ENCODE measurements around the gene POU2AF3.
"Not testable (repeated sequence)": the region's sequence is repeated elsewhere in the genome, so short reads cannot be mapped to it uniquely, and the experiment has no call there.

POU2AF3 gene

GRCh38 chr11:111307472-111308108, 9.2 kb downstream of the POU2AF3 start:
- no peaks in the 10 kb centered on the region for H3K36me3 Mint-ChIP-seq
- H3K4me3 Mint-ChIP-seq: no peak overlapping the region
- H3K27ac Mint-ChIP-seq: no peak overlapping the region
- H3K27me3 Mint-ChIP-seq: peaks cover 4% of the 10 kb centered on the region
- H3K4me1 Mint-ChIP-seq (ENCODE audit: low read depth): no peaks in the 10 kb centered on the region
- H3K9me3 Mint-ChIP-seq (ENCODE audit: low read depth): no peaks in the 10 kb centered on the region

GRCh38 chr11:111308140-111308539, 9.8 kb downstream of the POU2AF3 start:
- Mint-ChIP-seq H3K36me3 (no peaks in the 10 kb centered on the region), H3K4me1 (ENCODE audit: low read depth) (no peaks in the 10 kb centered on the region), H3K27me3 (peaks cover 3% of the 10 kb centered on the region), H3K9me3 (ENCODE audit: low read depth) (no peaks in the 10 kb centered on the region), H3K27ac (no peak overlapping the region), H3K4me3 (no peak overlapping the region)

- Mint-ChIP-seq H3K4me3 (no peak overlapping the region), H3K9me3 (ENCODE audit: low read depth) (no peaks in the 10 kb centered on the region), H3K27ac (no peak overlapping the region), H3K27me3 (peaks cover 3% of the 10 kb centered on the region), H3K36me3 (no peaks in the 10 kb centered on the region), H3K4me1 (ENCODE audit: low read depth) (no peaks in the 10 kb centered on the region)
These were observed 11.0 kb downstream of the POU2AF3 start for GRCh38 chr11:111309215-111309915.

DNA sequence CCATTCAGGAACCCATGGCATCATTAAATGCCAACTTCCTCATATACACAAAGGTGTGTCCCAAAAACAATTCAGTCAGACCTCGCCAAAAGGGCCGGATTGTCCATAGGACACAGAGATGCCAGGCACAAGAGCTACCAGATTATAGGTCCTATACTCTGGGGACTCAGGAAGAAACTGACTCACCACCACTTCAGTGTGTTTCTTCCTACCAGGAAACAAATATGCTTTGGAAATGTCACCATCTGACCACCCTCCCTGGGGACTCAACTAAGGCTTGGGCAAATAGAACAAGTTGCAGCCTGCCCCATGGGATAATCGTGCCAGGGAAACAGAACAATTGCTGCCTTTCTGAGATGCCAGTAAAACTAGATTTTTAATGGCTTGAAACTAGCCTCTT, 11.7 kb downstream of the POU2AF3 start:
- H3K9me3 Mint-ChIP-seq (ENCODE audit: low read depth): no peaks in the 10 kb centered on the region
- H3K4me3 Mint-ChIP-seq: no peak overlapping the region
- H3K27me3 Mint-ChIP-seq: peaks cover 5% of the 10 kb centered on the region
- no peaks in the 10 kb centered on the region for H3K4me1 Mint-ChIP-seq (ENCODE audit: low read depth)
- H3K36me3 Mint-ChIP-seq: no peaks in the 10 kb centered on the region
- no peak overlapping the region for H3K27ac Mint-ChIP-seq

DNA sequence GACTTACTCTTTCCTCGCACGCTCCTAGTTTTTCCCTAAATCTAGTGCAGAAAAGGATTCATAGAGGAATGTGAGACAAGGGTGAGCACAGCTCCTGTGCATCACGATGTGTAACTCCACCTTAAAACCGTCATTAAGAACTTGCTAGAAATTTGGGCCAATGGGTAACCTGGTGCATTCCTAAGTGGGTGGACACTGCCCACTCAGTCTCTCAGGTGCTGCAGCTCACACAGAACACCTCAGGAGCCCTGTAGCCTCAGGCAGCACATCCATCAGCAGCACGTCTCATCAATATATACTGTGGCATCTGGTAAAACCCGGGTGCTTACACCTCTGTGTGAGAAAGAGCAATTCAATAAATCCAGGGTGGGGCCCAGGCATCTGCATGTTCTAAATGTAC, 12.4 kb downstream of the POU2AF3 start:
- H3K4me3 Mint-ChIP-seq: no peak overlapping the region
- no peaks in the 10 kb centered on the region for H3K36me3 Mint-ChIP-seq
- H3K4me1 Mint-ChIP-seq (ENCODE audit: low read depth): no peaks in the 10 kb centered on the region
- peaks cover 5% of the 10 kb centered on the region for H3K27me3 Mint-ChIP-seq
- no peak overlapping the region for H3K27ac Mint-ChIP-seq
- H3K9me3 Mint-ChIP-seq (ENCODE audit: low read depth): no peaks in the 10 kb centered on the region

DNA sequence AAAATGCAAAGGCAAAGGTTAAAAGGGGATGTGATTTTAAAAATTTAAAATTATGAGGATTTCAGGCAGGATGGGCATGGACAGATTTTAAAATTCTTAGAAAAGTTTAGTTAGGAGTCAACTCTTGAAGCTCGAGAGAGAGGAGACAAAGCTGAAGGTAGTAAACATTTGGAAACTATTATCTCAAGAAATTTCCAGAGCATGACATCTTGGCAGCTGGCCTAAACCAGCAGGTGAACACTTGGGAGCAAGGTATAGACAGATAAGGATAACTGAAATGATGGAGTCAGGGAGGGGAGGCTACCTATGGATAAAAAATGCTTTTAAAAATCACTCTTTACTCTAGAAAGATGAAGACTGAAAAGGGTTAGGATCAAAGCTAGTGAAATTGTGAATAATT, 13.7 kb downstream of the POU2AF3 start:
- H3K27me3 Mint-ChIP-seq: peaks cover 5% of the 10 kb centered on the region
- no peaks in the 10 kb centered on the region for H3K9me3 Mint-ChIP-seq (ENCODE audit: low read depth)
- no peaks in the 10 kb centered on the region for H3K36me3 Mint-ChIP-seq
- H3K27ac Mint-ChIP-seq: no peak overlapping the region
- no peaks in the 10 kb centered on the region for H3K4me1 Mint-ChIP-seq (ENCODE audit: low read depth)
- H3K4me3 Mint-ChIP-seq: no peak overlapping the region

DNA sequence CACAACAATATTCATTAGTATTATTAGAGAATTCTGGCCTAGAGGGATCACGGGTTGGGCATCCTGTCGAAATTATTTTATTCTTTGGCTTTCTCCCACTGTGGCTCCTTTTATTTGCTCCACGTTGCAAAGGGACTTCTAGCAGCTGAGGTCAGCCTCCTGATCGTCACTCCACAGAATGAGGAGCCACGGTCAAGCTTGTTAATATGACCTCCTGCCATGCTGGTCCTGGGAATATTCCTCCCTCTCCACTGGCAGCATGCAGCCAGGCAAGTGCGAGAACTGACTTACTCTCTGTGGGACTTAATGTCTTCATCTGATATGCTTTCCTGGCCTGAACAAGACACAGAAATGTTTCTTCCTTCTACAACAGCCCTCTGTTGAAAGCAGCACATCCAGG, 20.9 kb downstream of the POU2AF3 start:
- peaks cover 2% of the 10 kb centered on the region for H3K27me3 Mint-ChIP-seq
- no peaks in the 10 kb centered on the region for H3K4me1 Mint-ChIP-seq (ENCODE audit: low read depth)
- no peaks in the 10 kb centered on the region for H3K9me3 Mint-ChIP-seq (ENCODE audit: low read depth)
- no peak overlapping the region for H3K4me3 Mint-ChIP-seq
- no peak overlapping the region for H3K27ac Mint-ChIP-seq
- H3K36me3 Mint-ChIP-seq: no peaks in the 10 kb centered on the region

GRCh38 chr11:111320199-111320598, 21.9 kb downstream of the POU2AF3 start:
- not testable (repeated sequence) for H3K4me3 Mint-ChIP-seq

GRCh38 chr11:111320728-111321568, 22.6 kb downstream of the POU2AF3 start:
- no peak overlapping the region for H3K4me3 Mint-ChIP-seq
- no peaks in the 10 kb centered on the region for H3K36me3 Mint-ChIP-seq
- H3K4me1 Mint-ChIP-seq (ENCODE audit: low read depth): no peaks in the 10 kb centered on the region
- no peak overlapping the region for H3K27ac Mint-ChIP-seq
- H3K27me3 Mint-ChIP-seq: no peaks in the 10 kb centered on the region
- H3K9me3 Mint-ChIP-seq (ENCODE audit: low read depth): no peaks in the 10 kb centered on the region

More at GRCh38 chr11:111320199-111320598, 21.9 kb downstream of the POU2AF3 start:
- not testable (repeated sequence) for H3K27ac Mint-ChIP-seq; H3K9me3 Mint-ChIP-seq (ENCODE audit: low read depth); H3K4me1 Mint-ChIP-seq (ENCODE audit: low read depth); H3K27me3 Mint-ChIP-seq; H3K36me3 Mint-ChIP-seq

DNA sequence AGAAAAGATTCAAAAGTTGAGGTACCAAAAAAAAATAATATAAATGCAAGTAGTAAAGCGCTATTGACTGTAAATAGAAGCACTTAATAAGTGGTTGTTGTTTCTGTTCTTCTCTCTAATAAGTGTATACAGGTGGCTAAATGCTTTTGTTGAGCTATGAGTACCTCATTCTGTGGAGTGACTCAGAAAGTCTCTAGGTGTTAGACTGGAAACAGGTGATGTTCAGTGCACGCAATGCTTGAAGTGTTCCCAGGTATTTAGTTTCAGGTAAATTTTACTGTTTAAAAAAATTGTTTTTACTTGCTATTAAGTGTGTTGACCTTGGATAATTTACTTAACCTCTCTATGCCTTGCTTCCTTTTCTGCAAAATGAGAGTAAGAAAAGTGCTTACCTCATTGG, 24.2 kb downstream of the POU2AF3 start:
- H3K4me3 Mint-ChIP-seq: no peak overlapping the region
- H3K9me3 Mint-ChIP-seq (ENCODE audit: low read depth): no peaks in the 10 kb centered on the region
- no peaks in the 10 kb centered on the region for H3K4me1 Mint-ChIP-seq (ENCODE audit: low read depth)
- no peaks in the 10 kb centered on the region for H3K27me3 Mint-ChIP-seq
- no peaks in the 10 kb centered on the region for H3K36me3 Mint-ChIP-seq
- H3K27ac Mint-ChIP-seq: no peak overlapping the region

DNA sequence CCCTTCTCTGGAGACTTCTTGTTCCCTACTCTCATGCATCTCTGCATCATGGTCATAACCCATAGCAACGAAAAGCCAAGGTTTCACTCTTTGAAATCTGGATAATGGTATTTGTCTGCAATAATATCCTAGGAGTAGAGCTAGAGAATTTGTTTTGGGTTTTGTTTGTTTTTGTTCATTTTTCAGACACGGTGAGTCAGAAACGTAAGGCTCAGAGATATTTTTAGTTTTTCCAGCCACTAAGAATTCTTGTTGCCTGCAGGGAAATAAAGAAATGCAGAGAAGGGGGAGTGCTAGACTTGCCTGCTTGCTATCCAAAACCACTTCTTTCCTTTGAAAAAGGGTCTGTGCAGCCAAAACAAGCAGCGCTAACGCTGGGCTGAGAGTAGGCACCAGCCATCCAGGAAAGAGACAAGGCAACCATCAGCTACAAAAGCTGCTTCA, 26.0 kb downstream of the POU2AF3 start:
- Mint-ChIP-seq H3K9me3 (ENCODE audit: low read depth) (no peaks in the 10 kb centered on the region), H3K36me3 (no peaks in the 10 kb centered on the region), H3K27me3 (no peaks in the 10 kb centered on the region), H3K4me1 (ENCODE audit: low read depth) (no peaks in the 10 kb centered on the region), H3K4me3 (no peak overlapping the region), H3K27ac (no peak overlapping the region)

- H3K36me3 Mint-ChIP-seq: no peaks in the 10 kb centered on the region
- H3K27ac Mint-ChIP-seq: no peak overlapping the region
- H3K27me3 Mint-ChIP-seq: no peaks in the 10 kb centered on the region
- H3K4me1 Mint-ChIP-seq (ENCODE audit: low read depth): no peaks in the 10 kb centered on the region
- H3K9me3 Mint-ChIP-seq (ENCODE audit: low read depth): no peaks in the 10 kb centered on the region
- no peak overlapping the region for H3K4me3 Mint-ChIP-seq
These were observed 26.9 kb downstream of the POU2AF3 start for GRCh38 chr11:111325259-111325658.

DNA sequence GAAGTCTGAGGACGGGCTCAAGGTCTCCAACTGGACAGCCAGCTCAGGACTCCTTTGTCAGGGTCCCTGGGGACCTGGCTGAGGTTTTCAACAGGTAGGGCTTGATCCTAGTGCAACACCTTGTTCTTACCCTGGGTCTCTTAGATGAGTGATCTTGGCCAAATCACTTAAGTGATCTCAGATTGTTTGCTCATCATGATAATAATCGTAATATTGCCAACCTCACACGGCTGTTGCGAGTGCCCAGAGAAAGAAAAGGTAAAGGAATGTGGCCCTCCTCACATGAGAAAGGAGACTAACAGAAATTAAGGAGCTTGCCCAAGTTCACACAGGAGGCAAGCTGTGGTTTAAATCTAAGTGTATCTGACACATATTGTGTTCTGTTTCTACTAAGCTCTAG, 28.5 kb downstream of the POU2AF3 start:
- Mint-ChIP-seq H3K27me3 (no peaks in the 10 kb centered on the region), H3K36me3 (no peaks in the 10 kb centered on the region)

GRCh38 chr11:111327908-111328624, 29.7 kb downstream of the POU2AF3 start:
- Mint-ChIP-seq H3K4me3 (no peak overlapping the region), H3K4me1 (ENCODE audit: low read depth) (no peaks in the 10 kb centered on the region)

More for the DNA sequence above, 28.5 kb downstream of the POU2AF3 start:
- Mint-ChIP-seq H3K4me1 (ENCODE audit: low read depth) (no peaks in the 10 kb centered on the region), H3K9me3 (ENCODE audit: low read depth) (no peaks in the 10 kb centered on the region), H3K4me3 (no peak overlapping the region), H3K27ac (no peak overlapping the region)

More at GRCh38 chr11:111327908-111328624, 29.7 kb downstream of the POU2AF3 start:
- no peaks in the 10 kb centered on the region for H3K9me3 Mint-ChIP-seq (ENCODE audit: low read depth)
- no peak overlapping the region for H3K27ac Mint-ChIP-seq
- H3K27me3 Mint-ChIP-seq: no peaks in the 10 kb centered on the region
- no peaks in the 10 kb centered on the region for H3K36me3 Mint-ChIP-seq

Data from activated naive CD8-positive, alpha-beta T cell (primary cell).